Measurements from ENCODE around the gene MRPL28.

MRPL28 gene

GRCh38 chr16:398561-399339, 28.4 kb upstream of the MRPL28 start:
- no peak for DNase-seq (ENCODE audit: low read depth)
- no peak overlapping the region for H3K4me3 ChIP-seq (ENCODE audit: low read depth, low read length)
- TF ChIP-seq CTCF (IDR thresholded peaks at IDR 0.05; ENCODE audit: control insufficient read depth, extremely low read depth, insufficient read depth), result no peak

GRCh38 chr16:397736-398332, 27.5 kb upstream of the MRPL28 start:
- no peak for DNase-seq (ENCODE audit: low read depth)

GRCh38 chr16:397135-397661, 26.9 kb upstream of the MRPL28 start, which contains the start of gene NME4:
TSS of gene NME4 (plus strand) at chr16:397199. CDS start at chr16:397223, 24 bp downstream.
- no peak for TF ChIP-seq CTCF (IDR thresholded peaks at IDR 0.05; ENCODE audit: control insufficient read depth, extremely low read depth, insufficient read depth)
- no peak within 1 kb of the TSS for H3K4me3 ChIP-seq (ENCODE audit: low read depth, low read length)
- no peak for DNase-seq (ENCODE audit: low read depth)

More at GRCh38 chr16:397736-398332, 27.5 kb upstream of the MRPL28 start:
- H3K4me3 ChIP-seq (ENCODE audit: low read depth, low read length), result no peak overlapping the region
- TF ChIP-seq CTCF (IDR thresholded peaks at IDR 0.05; ENCODE audit: control insufficient read depth, extremely low read depth, insufficient read depth), result no peak

- no peak overlapping the region for H3K4me3 ChIP-seq (ENCODE audit: low read depth, low read length)
- DNase-seq (ENCODE audit: low read depth), result no peak
- no peak for TF ChIP-seq CTCF (IDR thresholded peaks at IDR 0.05; ENCODE audit: control insufficient read depth, extremely low read depth, insufficient read depth)
Measured at GRCh38 chr16:396605-397004, 26.3 kb upstream of the MRPL28 start.

DNA sequence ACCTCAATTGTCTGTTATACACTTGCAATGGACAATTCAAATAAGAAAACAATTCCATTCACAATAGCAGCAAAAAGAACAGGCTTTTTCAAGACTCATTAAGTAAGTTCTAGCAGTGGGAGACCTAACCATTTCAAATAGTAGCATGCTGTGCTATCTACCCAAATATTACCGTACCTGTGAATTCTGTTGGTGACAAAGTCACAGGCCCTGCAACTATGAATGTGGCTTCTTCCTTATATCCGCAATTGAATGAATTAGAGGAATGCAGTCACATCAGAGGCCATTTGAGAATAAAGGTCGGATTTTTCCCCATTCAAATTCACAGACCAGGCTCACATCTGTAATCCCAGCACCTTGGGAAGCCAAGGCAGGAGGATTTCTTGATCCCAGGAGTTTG, 25.9 kb upstream of the MRPL28 start:
- TF ChIP-seq CTCF (IDR thresholded peaks at IDR 0.05; ENCODE audit: control insufficient read depth, extremely low read depth, insufficient read depth), result no peak
- no peak overlapping the region for H3K4me3 ChIP-seq (ENCODE audit: low read depth, low read length)
- DNase-seq (ENCODE audit: low read depth), result no peak

GRCh38 chr16:392450-393030, 22.2 kb upstream of the MRPL28 start:
- H3K4me3 ChIP-seq (ENCODE audit: low read depth, low read length), result no peak overlapping the region
- no peak for DNase-seq (ENCODE audit: low read depth)
- no peak for TF ChIP-seq CTCF (IDR thresholded peaks at IDR 0.05; ENCODE audit: control insufficient read depth, extremely low read depth, insufficient read depth)

Data from LNCaP clone FGC (cell line).